AG08395 (cell line): ENCODE measurements around the gene KRT3.
"Not testable (repeated sequence)": the region's sequence is repeated elsewhere in the genome, so short reads cannot be mapped to it uniquely, and the experiment has no call there.

Source experiments
- DNase-seq: peaks from one replicate; pipeline ENCODE4 v3.0.0; 2012; ENCODE audit warnings: mixed read lengths, low spot score

KRT3 gene

DNA sequence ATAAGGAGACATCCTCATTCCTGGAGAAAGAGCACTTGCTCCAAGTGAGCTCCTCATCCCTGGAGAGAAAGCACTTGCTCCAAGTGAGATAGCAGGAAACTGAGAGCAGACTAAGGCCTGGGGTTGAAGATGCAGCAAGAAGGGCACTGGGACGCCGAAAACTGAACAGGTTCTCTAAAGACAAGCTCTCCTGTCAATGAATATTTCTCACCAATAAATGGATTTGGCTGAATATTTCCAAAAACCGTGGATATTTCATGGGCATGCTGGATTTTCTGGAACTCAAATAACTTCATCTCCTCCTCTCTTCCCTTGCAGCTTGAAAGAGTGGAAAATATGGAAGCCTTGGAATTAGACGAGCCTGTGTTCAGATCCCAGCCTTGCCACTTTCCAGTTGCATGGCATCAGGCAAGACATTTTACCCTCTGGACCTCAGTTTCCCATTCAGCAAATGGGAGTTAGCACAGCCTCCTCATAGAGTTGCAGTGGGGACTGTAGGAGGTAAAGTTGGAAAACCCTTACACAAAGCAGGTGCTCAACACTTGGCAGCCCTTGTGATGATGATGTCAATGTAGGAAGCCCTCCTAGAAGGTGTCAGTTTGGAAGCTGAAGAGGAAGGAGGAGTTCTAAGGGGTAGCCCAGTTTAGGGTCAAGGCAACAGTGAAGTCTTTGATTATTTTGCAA is 14.4 kb downstream of the KRT3 start:
- no peak for DNase-seq

DNA sequence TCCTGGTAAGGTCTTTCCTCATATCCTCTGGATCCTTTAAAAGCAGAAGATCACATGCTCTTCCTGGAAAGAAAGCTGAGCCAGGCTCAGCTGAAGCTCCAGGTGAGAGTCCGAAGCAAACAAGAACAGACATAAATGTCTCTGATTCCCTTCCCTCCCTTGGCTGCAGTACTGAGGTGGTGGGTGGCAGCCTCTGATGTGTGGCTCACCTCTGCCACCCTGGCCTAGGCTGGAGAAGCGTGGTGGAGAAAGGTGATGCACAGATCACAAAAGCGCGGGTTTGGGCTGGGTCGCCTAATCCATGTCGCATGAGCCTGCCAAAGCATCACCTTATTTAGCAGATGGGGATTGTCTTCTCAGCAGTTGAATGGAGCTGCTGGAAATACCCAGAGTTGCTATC is 16.0 kb downstream of the KRT3 start:
- no peak for DNase-seq

DNA sequence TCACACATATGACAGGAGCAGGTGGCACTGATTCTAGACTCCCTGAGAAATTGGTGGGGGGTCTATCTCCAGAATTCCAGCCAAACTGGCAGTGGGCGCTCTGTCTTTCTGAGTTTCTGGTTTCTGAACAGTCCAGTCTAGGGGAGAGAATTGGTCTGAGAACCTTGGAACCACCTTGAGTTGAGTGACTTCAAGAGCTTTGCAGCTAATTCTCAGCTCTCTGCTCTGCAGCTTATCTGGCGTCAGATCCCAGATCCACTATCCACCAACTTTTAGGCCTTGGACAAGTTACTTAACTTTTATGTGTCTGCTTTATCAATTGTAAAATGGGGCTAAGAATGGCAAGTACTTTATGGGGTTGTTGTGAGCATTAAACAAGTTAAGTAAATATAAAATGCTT is 17.1 kb downstream of the KRT3 start:
- no peak for DNase-seq

- no peak for DNase-seq
Observed at GRCh38 chr12:52777566-52777965, 18.4 kb downstream of the KRT3 start.

GRCh38 chr12:52776913-52777395 is 19.0 kb downstream of the KRT3 start, which contains the start of gene KRT76:
Gene KRT76 (minus strand): TSS chr12:52777345. CDS start chr12:52777291, 54 bp downstream.
- no peak for DNase-seq

DNA sequence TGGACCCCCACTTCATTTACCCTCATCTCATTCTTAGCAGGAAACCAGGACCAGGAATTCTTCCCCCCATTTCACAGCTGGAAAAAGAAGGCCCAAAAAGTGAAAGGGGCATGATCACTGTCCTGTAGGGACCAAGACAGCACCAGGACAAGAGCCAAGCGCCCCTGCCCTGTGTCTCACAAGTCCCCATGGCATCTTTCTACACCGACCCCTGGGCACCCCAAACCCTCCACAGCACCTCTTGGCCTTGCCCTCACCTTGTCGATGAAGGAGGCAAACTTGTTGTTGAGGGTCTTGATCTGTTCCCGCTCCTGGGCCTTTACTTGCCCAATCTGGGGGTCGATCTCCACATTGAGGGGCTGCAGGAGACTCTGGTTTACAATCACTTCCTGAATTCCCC is 19.5 kb downstream of the KRT3 start:
- DNase-seq, result no peak

- DNase-seq, result no peak
Observed at GRCh38 chr12:52774629-52775250, 21.2 kb downstream of the KRT3 start.

- no peak for DNase-seq
Observed at GRCh38 chr12:52772772-52773171, 23.1 kb downstream of the KRT3 start.

- DNase-seq, result no peak
Observed at GRCh38 chr12:52772188-52772587, 23.7 kb downstream of the KRT3 start.

- DNase-seq, result no peak
Observed at GRCh38 chr12:52771505-52771904, 24.4 kb downstream of the KRT3 start.

- DNase-seq, result no peak
Observed at GRCh38 chr12:52771088-52771487, 24.8 kb downstream of the KRT3 start.

DNA sequence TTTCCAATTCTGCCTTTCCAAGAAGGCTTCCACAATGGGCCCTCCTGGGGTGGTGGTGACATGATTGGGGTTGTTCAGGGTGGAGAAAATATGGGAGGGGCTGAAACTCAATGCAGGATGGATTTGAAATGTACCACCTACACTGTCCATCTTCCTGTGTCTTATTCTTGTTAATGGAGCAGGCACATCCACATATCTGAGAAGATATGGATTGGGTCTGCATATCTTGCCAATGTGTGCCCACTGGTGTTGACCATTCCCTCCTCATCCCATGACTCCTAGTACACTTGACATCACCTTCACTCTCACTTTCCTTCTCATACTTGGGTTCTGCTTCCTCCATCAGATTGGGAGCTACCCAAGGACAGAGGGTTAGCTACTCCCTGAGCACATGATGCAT is 26.0 kb downstream of the KRT3 start:
- no peak for DNase-seq

DNA sequence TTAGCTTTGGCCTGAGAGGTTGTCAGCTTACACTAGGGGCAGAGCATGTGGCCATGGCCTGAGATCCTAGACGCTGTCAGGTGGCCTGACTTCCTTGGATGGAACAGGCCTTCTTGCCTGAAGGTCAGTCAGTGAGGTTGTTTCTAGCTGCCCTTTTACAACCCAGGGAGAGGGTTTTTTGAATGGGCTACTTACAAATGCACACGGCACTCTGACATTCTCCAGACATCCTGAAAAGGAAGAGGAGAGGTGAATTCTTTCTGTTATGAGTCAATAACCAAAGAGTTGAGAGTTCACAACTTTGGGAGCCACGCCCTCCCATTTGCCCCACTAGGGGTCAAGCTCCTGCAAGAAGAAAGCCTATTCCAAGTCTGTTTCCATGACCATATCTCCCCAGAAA is 26.6 kb downstream of the KRT3 start:
- no peak for DNase-seq

DNA sequence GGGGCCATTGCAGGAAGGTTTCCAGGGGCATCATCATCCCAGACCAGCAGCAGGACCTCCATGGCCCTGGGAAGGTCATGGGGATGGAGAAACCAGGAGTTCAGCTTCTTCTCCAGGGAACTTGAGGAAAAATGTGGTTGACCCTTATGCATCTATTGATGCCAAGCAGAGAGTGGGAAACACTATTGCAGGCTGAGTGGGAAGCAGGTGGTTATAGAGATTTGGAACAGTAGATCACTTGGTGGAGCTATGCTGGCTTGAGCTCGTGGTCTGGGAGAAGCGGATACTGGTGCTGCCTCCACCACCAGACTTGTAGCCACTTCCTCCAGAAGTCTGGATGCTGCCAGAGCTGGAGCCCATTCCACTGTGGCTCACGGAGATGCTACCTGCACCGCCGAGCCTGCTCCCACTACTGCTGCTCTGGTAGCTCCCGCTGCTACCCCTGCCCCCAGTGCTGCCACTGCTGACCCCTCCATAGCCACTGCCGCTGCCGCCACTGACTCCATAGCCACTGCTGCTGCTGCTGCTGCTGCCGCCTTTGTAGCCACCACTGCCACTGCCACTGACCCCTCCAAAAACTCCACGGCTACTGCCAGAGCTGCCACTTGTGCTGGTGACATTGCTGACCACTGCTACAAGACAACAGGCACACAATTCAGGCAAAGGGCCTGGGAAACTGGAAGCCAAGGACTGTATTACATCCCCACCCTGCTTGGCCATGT is 27.3 kb downstream of the KRT3 start:
- DNase-seq, result no peak

- no peak for DNase-seq
Observed at GRCh38 chr12:52767427-52767826, 28.5 kb downstream of the KRT3 start.

DNA sequence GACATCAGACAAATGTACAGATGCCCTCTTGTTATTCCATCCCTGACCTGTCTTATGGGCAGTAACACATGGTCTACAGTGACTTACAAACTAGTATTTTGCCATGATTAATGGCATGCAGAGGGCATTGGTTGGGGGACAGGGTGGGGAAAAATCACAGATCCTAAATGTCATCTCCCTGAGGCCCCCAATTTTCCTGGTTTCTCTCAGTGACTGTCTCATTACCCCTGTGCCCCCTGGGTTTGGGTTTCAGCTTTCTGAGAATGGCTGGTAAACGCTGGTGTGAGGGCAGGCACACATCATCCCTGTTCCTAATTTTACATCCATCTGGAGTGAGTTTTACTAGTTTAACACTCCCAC is 28.9 kb downstream of the KRT3 start:
- no peak for DNase-seq

DNA sequence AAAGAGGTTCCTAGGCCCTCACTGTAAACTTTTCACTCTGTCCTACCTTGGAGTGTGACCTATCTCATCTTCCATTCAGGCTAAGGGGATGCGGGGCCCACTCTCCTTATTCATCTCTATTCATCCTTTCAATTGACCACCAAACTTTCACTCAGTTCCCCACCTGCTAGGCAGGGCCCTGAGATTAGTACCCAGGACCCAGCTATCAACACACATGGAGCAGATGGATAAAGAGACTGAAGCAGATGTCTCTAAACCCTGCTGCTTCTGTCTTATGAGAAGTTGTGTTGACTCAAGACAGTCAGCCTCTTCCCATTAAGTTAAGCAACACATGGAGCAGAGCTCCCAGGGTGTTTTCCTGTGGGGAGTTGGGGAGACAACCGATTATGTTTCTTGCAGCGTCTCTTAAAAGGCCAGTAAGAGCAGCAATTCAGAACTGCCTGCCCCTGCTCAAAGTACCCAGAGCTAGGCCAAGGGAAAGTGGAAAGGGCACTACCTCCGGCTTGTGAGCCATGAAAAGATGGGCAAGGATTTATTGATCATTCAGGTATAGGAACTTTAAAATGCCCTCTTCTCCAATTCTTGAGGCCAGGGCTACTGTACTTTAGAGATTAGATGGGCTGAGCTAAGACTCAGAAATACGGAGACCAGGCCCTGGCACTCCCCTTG is 29.4 kb downstream of the KRT3 start:
- DNase-seq, result no peak

DNA sequence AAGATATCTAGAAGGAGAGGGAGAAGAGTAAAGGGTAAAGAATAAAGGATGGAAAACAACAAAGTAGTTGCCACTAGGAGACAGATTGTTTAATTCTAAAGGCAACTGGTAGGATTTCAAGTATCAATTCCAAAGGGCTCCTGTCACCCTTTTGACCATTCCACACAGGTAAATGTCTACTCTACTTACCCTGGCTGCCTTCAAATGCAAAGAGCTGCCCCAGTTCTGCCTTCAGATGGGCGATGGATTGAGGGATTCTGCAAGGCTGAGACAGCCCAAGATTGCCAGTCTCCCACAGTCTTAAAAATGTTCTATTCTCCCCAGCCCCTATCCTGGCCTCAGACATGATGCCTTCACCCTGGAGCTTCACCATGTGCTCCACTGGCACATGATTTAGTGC is 30.2 kb downstream of the KRT3 start:
- no peak for DNase-seq

DNA sequence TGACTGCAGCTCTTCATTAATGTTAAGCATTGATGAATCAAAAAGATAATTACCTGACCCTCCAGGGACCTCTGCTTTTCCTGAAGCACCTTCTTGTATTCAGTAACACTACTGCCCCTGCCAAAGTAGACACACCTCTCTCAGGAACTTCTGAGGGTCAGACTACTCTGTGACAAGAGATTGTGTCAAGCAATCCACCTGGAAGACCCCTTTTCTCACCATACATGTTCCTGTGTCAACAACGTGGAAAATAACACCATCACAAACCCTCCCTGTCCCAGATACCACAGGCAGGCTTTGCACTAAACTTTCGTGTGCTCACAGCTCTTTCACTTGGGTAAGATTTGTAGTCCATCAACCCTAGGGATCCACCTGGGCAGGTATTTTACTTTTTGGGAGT is 31.9 kb downstream of the KRT3 start:
- DNase-seq, result no peak

DNA sequence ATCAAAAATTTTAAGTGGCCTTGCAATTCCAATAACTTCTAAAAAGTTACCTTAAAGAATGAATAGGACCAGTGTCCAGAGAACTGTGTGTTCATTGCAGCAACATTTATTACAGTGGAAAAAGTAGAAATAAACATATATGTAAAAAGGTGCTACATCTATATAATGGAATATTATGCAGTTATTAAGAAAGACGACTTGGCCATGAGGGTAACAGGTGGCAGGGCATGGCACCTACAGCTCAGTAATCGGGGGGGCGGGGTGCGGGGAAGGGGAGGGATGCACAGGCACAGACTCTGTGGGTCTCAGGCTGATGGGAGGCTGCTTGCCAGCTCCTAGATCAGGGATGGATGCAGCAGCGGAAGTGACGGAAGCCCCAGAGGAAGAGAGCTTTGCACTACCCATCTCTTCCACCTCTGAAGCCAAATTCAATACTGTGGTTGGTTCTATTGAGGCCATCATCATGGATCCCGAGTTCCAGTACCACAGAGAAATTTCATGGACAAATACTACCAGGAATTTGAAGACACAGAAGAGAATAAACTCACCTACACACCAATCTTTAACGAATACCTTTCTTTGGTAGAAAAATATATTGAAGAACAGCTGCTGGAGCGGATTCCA is 32.8 kb downstream of the KRT3 start:
- DNase-seq, result no peak

DNA sequence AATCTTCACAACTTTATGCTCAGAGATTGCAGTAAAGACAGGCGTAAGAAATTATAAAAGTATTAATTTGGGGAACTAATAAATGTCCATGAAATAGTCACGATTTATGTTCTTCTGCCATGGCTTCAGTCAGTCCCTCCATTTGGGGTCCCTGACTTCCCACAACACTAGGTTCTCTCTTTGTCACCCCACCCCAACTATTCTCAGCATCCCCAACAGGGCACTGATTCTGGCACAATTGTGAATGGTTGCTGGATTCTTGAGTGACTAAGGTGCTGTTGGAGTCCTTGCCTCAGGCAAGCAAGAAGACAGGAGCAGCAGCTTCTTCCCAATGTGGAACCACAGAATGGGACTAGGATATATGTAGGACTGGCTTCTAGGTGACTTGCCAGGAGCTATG is 34.1 kb downstream of the KRT3 start:
- DNase-seq, result no peak

GRCh38 chr12:52761218-52761617 is 34.7 kb downstream of the KRT3 start:
- DNase-seq, result not testable (repeated sequence)
